Measurements from ENCODE around the gene OR5AU1. TPM values are rescaled to one million over a fixed set of nuclear protein-coding genes. Genes with fewer than 3 reads are reported as not detected.

OR5AU1 gene
- total and polyA plus RNA-seq, 8 donors, result under 0.01 TPM; not detected in 7

- no peaks in the 10 kb centered on the region for H3K4me1 ChIP-seq
- intact Hi-C loops (cut with DNase I; ENCODE audit: low total_unique reads), result no loop called here
Measured at GRCh38 chr14:21145437-21145836, 10.4 kb downstream of the OR5AU1 start.

GRCh38 chr14:21142357-21142756, 13.5 kb downstream of the OR5AU1 start:
- H3K4me1 ChIP-seq, result no peaks in the 10 kb centered on the region
- H3K27ac ChIP-seq, result no peak overlapping the region
- H3K36me3 ChIP-seq, result no peaks in the 10 kb centered on the region
- 77 to 96% (median 84%) methylated on average over 1 of the region's 1 CpG for WGBS, 5 donors
- DNase-seq, result no peak
- intact Hi-C loops (cut with DNase I; ENCODE audit: low total_unique reads), result no loop called here
- H3K9me3 ChIP-seq, result peaks cover 0 to 15% (median 8%) of the 10 kb centered on the region in 4 donors
- no peak overlapping the region for H3K4me3 ChIP-seq
- no peaks in the 10 kb centered on the region for H3K27me3 ChIP-seq
- TF ChIP-seq EP300 (IDR thresholded peaks at IDR 0.05) (no peak), POLR2AphosphoS5 (IDR thresholded peaks at IDR 0.05) (no peak), POLR2A (IDR thresholded peaks at IDR 0.05) (no peak), CTCF (IDR thresholded peaks at IDR 0.05) (no peak)

More at GRCh38 chr14:21145437-21145836, 10.4 kb downstream of the OR5AU1 start:
- peaks cover 0 to 15% (median 8%) of the 10 kb centered on the region in 4 donors for H3K9me3 ChIP-seq
- no peak overlapping the region for H3K27ac ChIP-seq
- no peaks in the 10 kb centered on the region for H3K36me3 ChIP-seq
- TF ChIP-seq CTCF (IDR thresholded peaks at IDR 0.05), result no peak
- TF ChIP-seq POLR2AphosphoS5 (IDR thresholded peaks at IDR 0.05), result no peak
- TF ChIP-seq EP300 (IDR thresholded peaks at IDR 0.05), result no peak
- TF ChIP-seq POLR2A (IDR thresholded peaks at IDR 0.05), result no peak
- DNase-seq, result no peak
- H3K4me3 ChIP-seq, result no peak overlapping the region
- H3K27me3 ChIP-seq, result no peaks in the 10 kb centered on the region

GRCh38 chr14:21136024-21136423, 19.8 kb downstream of the OR5AU1 start:
- H3K27ac ChIP-seq, result no peak overlapping the region
- TF ChIP-seq POLR2AphosphoS5 (IDR thresholded peaks at IDR 0.05) (no peak), CTCF (IDR thresholded peaks at IDR 0.05) (peak in 4 of 7 experiments; percentile 23 to 65 (median 38)), POLR2A (IDR thresholded peaks at IDR 0.05) (no peak)
- no peaks in the 10 kb centered on the region for H3K36me3 ChIP-seq
- WGBS, 5 donors, result 4 to 22% (median 18%) methylated on average over 1 of the region's 1 CpG
- peak in 1 of 2 donors; percentile 2 for DNase-seq
- H3K4me3 ChIP-seq, result no peak overlapping the region
- H3K27me3 ChIP-seq, result no peaks in the 10 kb centered on the region
- intact Hi-C loops (cut with DNase I; ENCODE audit: low total_unique reads), result no loop called here
- H3K4me1 ChIP-seq, result no peaks in the 10 kb centered on the region
- no peaks in the 10 kb centered on the region for H3K9me3 ChIP-seq

DNA sequence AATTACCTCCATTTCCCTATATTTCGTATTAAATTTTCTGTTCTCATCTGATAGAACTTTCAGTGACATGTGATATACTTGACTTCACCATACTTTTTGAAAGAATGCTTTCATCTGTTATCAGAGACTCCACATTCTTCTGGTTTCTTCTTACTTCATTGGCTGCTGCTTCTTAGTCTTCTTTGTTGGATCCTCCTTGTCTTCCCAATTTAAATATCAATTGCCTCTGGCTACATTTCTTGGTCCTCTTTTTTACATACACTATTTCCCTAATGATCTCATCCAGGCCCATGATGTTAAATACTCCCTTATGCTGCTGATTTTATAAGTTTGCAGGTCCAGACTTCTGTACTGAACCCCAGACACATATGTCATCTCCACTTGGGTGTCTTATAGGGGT, 22.0 kb downstream of the OR5AU1 start:
- Histone ChIP-seq H3K27me3 (no peaks in the 10 kb centered on the region), H3K4me3 (no peak overlapping the region), H3K27ac (no peak overlapping the region), H3K36me3 (no peaks in the 10 kb centered on the region), H3K9me3 (no peaks in the 10 kb centered on the region), H3K4me1 (no peaks in the 10 kb centered on the region)
- no peak for DNase-seq
- intact Hi-C loops (cut with DNase I; ENCODE audit: low total_unique reads), result no loop called here
- 46 to 72% (median 59%) methylated on average over 1 of the region's 1 CpG for WGBS, 5 donors
- TF ChIP-seq CTCF (IDR thresholded peaks at IDR 0.05) (no peak), EP300 (IDR thresholded peaks at IDR 0.05) (no peak), POLR2AphosphoS5 (IDR thresholded peaks at IDR 0.05) (no peak), POLR2A (IDR thresholded peaks at IDR 0.05) (no peak)

All from stomach (tissue), 9 donors.